KMS-11 (cell line): ENCODE measurements around the gene KIN.

ENCODE experiments used
- H2AFZ ChIP-seq: fragments of 200-600 bp; sonication (generic); 2 replicates; pipeline ENCODE4 v1.6.1; 2016; ENCODE audit warnings: antibody characterized with exemption, mixed run types, low read depth
- H3K27ac ChIP-seq: fragments of 200-600 bp; sonication (generic); 2 replicates; pipeline ENCODE4 v1.6.1; 2016; ENCODE audit warnings: mild to moderate bottlenecking, mixed run types
- H3K27me3 ChIP-seq: fragments of 200-600 bp; sonication (generic); 2 replicates; pipeline ENCODE4 v1.6.1; 2017; ENCODE audit warnings: mild to moderate bottlenecking, low read depth, mixed run types, moderate library complexity; ENCODE audit not compliant: insufficient read depth
- H3K36me3 ChIP-seq: fragments of 200-600 bp; sonication (generic); 2 replicates; pipeline ENCODE4 v1.6.1; 2017; ENCODE audit warnings: mild to moderate bottlenecking, mixed run types; ENCODE audit not compliant: insufficient read depth
- H3K4me1 ChIP-seq: fragments of 200-600 bp; sonication (generic); 2 replicates; pipeline ENCODE4 v1.6.1; 2016; ENCODE audit warnings: mild to moderate bottlenecking, low read depth, mixed run types; ENCODE audit not compliant: poor library complexity, severe bottlenecking
- H3K4me2 ChIP-seq: fragments of 200-600 bp; sonication (generic); 2 replicates; pipeline ENCODE4 v1.7.0; 2016; ENCODE audit warnings: mild to moderate bottlenecking, mixed run types
- H3K4me3 ChIP-seq: fragments of 200-600 bp; sonication (generic); IDR thresholded peaks from 2 replicates; pipeline ENCODE4 v1.6.1; 2017; ENCODE audit warnings: low read depth, low read length, mixed read lengths; ENCODE audit not compliant: insufficient read depth
- H3K79me2 ChIP-seq: fragments of 200-600 bp; sonication (generic); 2 replicates; pipeline ENCODE4 v1.6.1; 2016; ENCODE audit warnings: low read depth, mixed run types; ENCODE audit not compliant: insufficient read depth
- H3K9ac ChIP-seq: fragments of 200-600 bp; sonication (generic); 2 replicates; pipeline ENCODE4 v1.6.1; 2016; ENCODE audit warnings: mild to moderate bottlenecking, mixed run types
- H4K20me1 ChIP-seq: fragments of 200-600 bp; sonication (generic); 2 replicates; pipeline ENCODE4 v1.6.1; 2016; ENCODE audit warnings: mild to moderate bottlenecking, mixed run types; ENCODE audit not compliant: insufficient read depth
- TF ChIP-seq, protein P1 (sequence below): fragments of 200-600 bp; sonication (generic); conservative IDR thresholded peaks from 2 replicates; pipeline ENCODE4 v1.6.1; 2017; ENCODE audit warnings: low read depth, mild to moderate bottlenecking, antibody characterized with exemption, low read length, moderate library complexity, mixed read lengths

KIN gene

DNA sequence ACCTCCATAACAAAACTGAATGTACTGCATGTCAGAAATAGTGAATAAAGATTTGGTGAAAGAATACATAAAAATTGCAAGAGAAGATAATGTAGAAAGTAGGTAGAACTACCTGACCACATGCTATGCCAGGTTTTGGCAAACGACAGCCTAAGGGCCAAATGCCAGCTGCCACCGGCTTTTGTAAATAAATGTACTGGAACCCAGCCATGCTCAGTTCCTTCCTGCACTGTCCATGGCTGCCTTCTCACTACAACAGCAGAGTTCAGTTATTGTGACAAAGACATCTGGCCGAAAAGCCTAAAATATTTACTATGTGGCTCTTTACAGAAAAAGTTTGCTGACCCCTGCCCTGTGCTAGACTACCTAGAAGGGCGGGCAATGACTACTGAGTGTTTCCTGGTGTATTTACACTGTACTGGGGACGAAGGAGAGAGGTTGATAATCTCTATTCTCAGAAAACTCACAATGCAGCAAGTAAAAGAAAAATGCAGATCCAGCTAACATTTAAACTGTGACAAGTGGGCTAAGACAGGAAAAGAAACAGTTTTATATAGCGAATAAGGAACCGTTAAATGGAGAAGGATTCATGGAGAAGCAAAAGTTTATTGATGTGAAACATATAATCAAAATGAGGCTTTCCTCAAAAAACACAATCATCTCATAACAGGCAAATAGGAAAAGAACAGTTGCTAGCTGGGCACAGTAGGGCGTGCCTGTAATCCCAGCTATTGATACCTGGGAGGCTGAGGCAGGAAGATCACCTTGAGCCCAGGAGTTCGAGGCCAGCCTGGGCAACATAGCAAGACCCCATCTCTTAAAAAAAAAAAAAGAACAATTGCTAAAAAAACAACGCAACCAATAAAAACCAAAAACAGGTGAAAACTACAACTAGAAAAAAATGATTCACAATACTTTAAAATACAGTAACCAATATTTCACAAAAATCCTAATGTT lies 13.7 kb downstream of the KIN start:
- Histone ChIP-seq H2AFZ (no peak overlapping the region), H3K4me1 (no peaks in the 10 kb centered on the region), H3K27ac (no peak overlapping the region), H3K27me3 (no peaks in the 10 kb centered on the region), H4K20me1 (no peaks in the 10 kb centered on the region; the same call in 1 of the 2 replicates), H3K36me3 (peaks cover 6% of the 10 kb centered on the region; the same call in 1 of the 2 replicates), H3K4me3 (no peak overlapping the region), H3K79me2 (no peaks in the 10 kb centered on the region), H3K4me2 (no peak overlapping the region), H3K9ac (no peak overlapping the region)
- TF ChIP-seq, protein P1, sequence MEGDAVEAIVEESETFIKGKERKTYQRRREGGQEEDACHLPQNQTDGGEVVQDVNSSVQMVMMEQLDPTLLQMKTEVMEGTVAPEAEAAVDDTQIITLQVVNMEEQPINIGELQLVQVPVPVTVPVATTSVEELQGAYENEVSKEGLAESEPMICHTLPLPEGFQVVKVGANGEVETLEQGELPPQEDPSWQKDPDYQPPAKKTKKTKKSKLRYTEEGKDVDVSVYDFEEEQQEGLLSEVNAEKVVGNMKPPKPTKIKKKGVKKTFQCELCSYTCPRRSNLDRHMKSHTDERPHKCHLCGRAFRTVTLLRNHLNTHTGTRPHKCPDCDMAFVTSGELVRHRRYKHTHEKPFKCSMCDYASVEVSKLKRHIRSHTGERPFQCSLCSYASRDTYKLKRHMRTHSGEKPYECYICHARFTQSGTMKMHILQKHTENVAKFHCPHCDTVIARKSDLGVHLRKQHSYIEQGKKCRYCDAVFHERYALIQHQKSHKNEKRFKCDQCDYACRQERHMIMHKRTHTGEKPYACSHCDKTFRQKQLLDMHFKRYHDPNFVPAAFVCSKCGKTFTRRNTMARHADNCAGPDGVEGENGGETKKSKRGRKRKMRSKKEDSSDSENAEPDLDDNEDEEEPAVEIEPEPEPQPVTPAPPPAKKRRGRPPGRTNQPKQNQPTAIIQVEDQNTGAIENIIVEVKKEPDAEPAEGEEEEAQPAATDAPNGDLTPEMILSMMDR = no peak

DNA sequence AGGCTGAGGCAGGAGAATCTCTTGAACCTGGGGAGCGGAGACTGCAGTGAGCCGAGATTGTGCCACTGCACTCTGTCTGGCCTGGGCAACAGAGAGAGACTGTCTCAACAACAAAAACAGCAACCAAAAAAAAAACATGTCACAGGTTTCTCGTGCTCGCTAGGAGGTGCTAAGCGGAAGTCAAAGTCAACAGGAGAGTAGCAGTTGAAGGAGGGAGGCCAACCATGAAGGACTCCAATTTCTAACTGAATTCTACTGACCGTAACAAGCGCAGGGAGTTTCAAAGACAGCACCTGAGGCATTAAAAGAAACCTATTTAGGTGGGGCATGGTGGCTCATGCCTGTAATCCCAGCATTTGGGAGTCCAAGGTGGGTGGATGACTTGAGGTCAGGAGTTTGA lies 19.4 kb downstream of the KIN start:
- no peak overlapping the region for H3K27ac ChIP-seq

DNA sequence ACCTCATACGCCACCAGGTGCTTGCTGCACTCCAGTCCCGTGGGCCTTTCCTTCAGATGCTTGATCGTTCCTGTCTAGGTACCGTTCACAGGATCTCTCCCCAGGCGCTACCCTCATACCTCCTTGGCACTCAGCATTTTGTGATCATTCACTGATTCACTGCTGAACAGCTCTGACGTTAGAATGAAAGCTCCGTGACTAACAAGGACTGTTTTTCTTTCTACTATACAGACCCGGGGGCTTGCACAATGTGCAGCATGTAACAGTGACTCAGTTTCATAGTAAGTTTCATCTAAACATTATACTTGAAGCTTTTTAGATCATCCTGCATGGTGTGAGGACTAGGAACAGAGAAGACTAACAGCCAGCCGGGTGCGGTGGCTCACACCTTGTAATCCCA lies 20.6 kb downstream of the KIN start:
- Histone ChIP-seq H3K27me3 (no peaks in the 10 kb centered on the region), H3K4me3 (no peak overlapping the region), H3K36me3 (peaks cover 11% of the 10 kb centered on the region; the same call in 1 of the 2 replicates), H2AFZ (no peak overlapping the region), H3K9ac (no peak overlapping the region), H4K20me1 (no peaks in the 10 kb centered on the region), H3K4me2 (no peak overlapping the region), H3K79me2 (no peaks in the 10 kb centered on the region), H3K27ac (no peak overlapping the region), H3K4me1 (no peaks in the 10 kb centered on the region)
- TF ChIP-seq, protein P1 = no peak

More for the DNA sequence above, 19.4 kb downstream of the KIN start:
- Histone ChIP-seq H4K20me1 (no peaks in the 10 kb centered on the region), H3K9ac (no peak overlapping the region), H3K79me2 (no peaks in the 10 kb centered on the region), H3K27me3 (no peaks in the 10 kb centered on the region), H3K36me3 (peaks cover 5% of the 10 kb centered on the region; the same call in 1 of the 2 replicates), H3K4me1 (no peaks in the 10 kb centered on the region), H2AFZ (no peak overlapping the region), H3K4me2 (no peak overlapping the region), H3K4me3 (no peak overlapping the region)
- TF ChIP-seq, protein P1 = no peak

DNA sequence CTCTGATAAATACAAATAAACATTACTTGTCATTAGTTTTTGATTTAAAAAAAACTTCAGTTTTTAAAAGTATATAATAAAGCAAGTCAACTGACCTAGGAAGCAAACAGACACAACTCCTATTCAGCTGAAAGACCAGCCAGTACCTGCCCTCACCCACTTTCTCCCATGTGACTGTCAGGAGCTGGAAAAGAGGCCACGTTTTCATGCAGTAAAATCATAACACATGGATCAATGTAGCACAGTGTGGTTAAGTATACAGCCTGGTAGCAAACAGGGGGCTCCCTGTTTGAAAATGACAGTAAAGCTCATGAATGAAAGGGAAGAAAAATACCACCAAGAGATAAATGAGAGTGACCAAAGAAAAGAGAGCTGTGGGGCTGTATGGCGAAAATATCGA lies 21.6 kb downstream of the KIN start:
- Histone ChIP-seq H2AFZ (no peak overlapping the region), H3K27ac (no peak overlapping the region), H3K36me3 (peaks cover 19% of the 10 kb centered on the region; the same call in 1 of the 2 replicates), H3K4me2 (no peak overlapping the region), H4K20me1 (no peaks in the 10 kb centered on the region), H3K9ac (no peak overlapping the region), H3K4me3 (no peak overlapping the region), H3K27me3 (no peaks in the 10 kb centered on the region), H3K79me2 (no peaks in the 10 kb centered on the region), H3K4me1 (no peaks in the 10 kb centered on the region)
- TF ChIP-seq, protein P1 = no peak
